ENCODE results near the gene SPO11.

DNA sequence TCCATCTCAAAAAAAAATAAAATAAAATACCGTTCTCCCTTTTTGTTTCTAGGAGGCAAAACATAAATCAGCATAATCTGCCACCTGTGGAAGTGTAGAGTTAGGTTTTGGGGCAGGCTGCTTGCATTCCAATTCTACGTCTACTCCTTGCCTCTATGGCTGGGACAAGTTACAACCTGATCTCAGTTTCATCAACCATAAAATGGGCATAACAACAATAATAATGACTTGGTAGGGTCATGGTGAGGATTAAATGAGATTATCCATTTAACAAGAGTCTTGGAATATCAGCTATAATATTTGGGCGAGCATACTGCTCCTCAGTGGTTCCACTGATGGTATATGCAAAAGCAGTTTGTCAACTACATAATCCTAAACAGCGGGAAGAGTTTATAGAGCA is 17.8 kb downstream of the SPO11 start:
- TF ChIP-seq EZH2 (IDR thresholded peaks at IDR 0.05; ENCODE audit: low read length, unreplicated experiment) = no peak
- TF ChIP-seq CTCF (conservative IDR thresholded peaks at IDR 0.05; ENCODE audit: low read depth, low read length) = no peak

Data from PC-3 (cell line).